Stomach (tissue), 4 donors: ENCODE measurements around the gene MYO3B.

Experiments
- CTCF ChIP-seq, 7 experiments: fragments of 450-650 bp in 4 of 7; fragments of 200-600 bp in 3 of 7; sonication (generic) in 3 of 7; IDR thresholded peaks; one replicate each; pipeline ENCODE4 v1.5.1; 2016 to 2019; ENCODE audit warnings: antibody characterized with exemption in 7 of 7, control low read depth in 2 of 7, mild to moderate bottlenecking in 1 of 7
- POLR2A ChIP-seq, 4 donors: fragments of 450-650 bp; IDR thresholded peaks; one replicate each; pipeline ENCODE4 v1.6.1; 2016; ENCODE audit warnings: antibody characterized with exemption in 4 of 4, control low read depth in 2 of 4, mild to moderate bottlenecking in 1 of 4, moderate library complexity in 1 of 4
- POLR2AphosphoS5 ChIP-seq, 3 donors: sonication (generic); formaldehyde crosslinking; IDR thresholded peaks; one replicate each; pipeline ENCODE4 v1.6.1; 2016; ENCODE audit warnings: antibody characterized with exemption in 3 of 3

GRCh38 chr2:170202437-170202836 lies 24.5 kb downstream of the MYO3B start:
- TF ChIP-seq CTCF (IDR thresholded peaks at IDR 0.05) (no peak), POLR2AphosphoS5 (IDR thresholded peaks at IDR 0.05) (no peak), POLR2A (IDR thresholded peaks at IDR 0.05) (no peak)
